ENCODE measurements around the gene IL22.
A peak's percentile ranks its signal among the peaks of the same experiment; 100 is the strongest.

IL22 gene

DNA sequence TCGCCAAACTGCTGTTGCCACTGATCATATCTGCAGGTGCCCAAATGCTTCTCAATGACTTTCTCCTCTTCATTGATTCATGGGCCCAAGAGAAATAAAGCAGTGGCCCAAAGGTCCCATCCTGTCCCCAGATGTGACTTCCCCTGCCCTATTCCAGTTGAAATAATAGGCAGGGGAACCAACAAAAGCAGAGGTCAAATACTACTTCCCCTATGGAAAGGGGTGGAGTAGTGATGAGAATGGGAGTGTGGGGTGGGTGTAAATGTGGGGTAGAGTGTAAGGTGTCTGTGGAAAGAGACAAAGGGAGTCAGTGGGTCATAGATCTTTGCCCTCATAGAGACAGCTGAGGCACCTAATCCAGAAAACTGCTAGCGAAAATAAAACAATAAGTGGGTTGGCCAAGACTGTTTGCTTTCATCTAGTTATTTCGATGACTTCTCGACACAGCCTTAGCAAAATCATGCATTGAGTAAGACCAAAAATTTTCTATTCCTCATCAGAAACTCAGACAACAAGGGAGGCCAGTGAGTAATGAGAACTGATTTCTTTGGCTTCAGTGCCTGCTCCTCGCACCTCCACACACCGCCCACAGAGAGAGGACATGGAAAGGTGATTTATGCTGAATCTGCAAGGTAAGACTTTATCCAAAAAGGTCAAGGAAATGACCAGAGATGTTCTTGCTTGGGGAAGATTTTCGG, 10.9 kb upstream of the IL22 start:
- DNase-seq, result no peak

GRCh38 chr12:68263366-68263765, 10.0 kb upstream of the IL22 start:
- no peak for DNase-seq

- no peak for DNase-seq
These were observed 8.5 kb upstream of the IL22 start for GRCh38 chr12:68261896-68262295.

DNA sequence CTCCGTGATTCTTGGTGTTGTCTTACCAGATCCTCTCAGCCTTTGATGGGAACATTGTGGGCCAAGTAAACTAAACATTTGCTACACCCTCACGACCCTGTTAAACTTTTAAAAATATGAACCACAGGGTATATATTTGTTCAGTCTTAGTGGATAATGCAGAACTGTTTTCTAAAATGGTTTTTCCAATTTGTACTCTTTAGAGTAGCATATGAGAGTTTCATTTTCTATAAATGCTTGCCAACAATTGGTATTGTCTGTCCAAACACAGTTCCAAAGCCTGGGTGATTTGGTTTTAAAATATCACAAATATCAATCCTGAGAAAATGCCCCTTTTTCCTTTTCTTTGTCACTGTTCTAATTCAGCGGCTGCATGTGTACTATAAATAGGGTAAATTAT, 6.7 kb upstream of the IL22 start:
- no peak for DNase-seq

GRCh38 chr12:68259318-68259940, 6.0 kb upstream of the IL22 start:
- DNase-seq, result no peak

- no peak for DNase-seq
These were observed 1.3 kb downstream of the IL22 start for GRCh38 chr12:68252077-68252476.

GRCh38 chr12:68250454-68250853, 3.0 kb downstream of the IL22 start:
- no peak for DNase-seq

DNA sequence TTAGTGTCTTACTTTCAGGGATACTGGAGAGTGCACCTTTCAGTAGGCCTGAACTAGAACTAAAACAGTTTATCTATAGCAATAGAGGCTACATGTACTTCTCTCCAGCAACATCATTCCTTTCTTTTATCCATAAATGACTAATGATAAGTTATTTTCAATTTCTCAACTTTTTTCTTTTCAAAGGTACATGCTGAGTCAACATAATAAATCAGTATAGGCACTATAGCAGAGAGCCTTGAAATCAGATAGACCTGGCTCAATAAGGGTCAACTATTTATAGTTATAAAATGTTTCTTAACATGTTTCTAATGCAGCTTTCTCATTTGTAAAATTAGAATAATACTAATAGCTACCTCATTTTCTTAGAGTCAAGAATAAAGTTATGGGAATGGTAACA, 5.6 kb downstream of the IL22 start:
- DNase-seq, result no peak

DNA sequence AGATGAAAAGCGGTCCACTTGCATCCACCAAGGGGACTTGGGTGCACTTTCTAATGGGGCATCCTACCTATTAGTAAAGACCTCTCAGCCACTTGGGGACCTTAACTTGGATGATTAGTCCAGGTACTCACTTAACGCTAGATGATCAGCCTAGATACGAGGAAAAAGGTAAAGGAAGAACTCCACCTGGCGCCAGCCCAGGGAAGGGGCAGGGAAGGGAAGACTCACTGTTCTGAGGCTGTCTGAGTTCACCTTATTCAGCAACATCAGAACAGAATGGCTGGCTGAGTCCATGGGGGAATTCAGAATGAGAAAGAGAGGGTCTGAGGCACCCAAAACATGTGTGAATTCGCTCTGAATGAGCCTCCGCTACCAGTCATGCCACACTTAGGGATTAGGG, 7.1 kb downstream of the IL22 start:
- no peak for DNase-seq

DNA sequence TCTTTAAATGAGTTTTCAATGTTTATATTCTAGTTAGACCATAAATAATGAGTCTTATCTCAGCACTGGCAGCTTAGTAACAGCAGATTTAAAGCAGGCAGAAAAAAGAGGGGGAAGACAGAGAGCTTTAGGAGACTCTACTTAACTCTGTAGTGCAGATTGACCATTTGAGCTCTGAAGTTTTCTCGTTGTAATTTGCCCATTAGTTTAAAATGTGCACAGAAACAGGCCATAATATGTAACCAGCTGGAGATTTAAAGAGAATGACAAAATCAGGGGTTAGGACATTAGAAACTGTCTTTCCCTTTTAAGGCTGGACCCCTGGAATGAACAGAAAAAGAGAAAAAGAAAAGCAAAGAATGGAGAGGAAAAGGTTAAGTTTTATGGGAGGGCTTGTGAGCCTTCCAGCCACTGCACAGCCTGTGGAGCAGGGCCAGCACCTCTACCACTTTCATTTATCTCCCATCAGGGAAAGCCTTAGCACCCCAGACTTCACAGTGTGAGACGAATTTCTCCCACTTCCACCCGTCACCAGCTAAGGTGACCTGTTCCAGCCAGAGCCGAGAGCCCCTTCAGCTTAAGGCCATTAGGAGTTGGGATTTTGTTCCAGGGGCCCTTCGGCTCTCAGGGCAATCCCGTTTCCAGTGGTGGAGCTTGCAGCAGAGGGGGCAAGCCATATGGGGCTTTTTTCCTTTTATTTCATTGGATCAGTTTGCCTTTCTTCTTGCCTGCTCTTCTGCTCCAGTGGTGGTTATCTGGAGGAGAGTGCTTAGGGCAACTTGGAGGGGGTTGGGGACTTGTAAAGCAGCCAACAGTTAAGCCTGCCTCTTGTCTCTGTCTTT, 8.0 kb downstream of the IL22 start:
- no peak for DNase-seq

DNA sequence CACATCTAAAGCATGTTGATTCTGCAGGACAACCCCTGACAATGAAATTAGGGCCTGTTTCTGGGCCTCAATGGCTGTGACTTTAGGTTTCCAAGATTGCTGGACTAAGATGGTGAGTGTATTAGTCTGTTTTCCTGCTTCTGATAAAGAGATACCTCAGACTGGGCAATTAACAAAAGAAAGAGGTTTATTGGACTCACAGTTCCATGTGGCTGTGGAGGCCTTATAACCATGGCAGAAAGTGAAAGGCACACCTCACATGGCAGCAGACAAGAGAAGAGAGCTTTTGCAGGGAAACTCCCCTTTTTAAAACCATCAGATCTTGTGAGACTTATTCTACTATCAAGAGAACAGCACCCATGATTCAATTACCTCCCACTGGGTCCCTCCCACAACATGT, 10.6 kb downstream of the IL22 start:
- DNase-seq, result no peak

DNA sequence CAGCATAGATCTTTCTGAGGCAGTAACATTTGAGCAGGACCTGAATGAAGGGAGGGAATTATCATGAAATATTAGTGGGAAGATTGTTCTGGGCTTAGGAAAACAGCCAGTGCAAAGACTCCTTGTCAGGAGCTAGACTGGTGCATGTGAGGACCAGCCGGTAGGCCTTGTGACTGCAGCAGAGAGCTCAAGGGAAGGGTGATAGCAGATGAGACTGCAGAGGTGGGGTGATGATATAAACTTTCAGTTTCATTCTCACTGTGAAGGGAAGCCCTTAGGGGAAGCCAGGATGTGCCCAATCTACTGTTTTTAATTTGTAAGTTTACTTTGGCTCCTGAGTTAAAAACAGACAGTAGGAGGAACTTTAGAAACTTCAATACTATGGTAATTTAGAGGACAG, 12.4 kb downstream of the IL22 start:
- peak; percentile 40 to 77 for DNase-seq

- no peak for DNase-seq
These were observed 13.3 kb downstream of the IL22 start for GRCh38 chr12:68240079-68240478.

- no peak for DNase-seq
These were observed 14.0 kb downstream of the IL22 start for GRCh38 chr12:68239309-68239982.

GRCh38 chr12:68237619-68238018, 15.8 kb downstream of the IL22 start:
- DNase-seq, result no peak

- DNase-seq, result no peak
These were observed 16.3 kb downstream of the IL22 start for GRCh38 chr12:68237078-68237477.

DNA sequence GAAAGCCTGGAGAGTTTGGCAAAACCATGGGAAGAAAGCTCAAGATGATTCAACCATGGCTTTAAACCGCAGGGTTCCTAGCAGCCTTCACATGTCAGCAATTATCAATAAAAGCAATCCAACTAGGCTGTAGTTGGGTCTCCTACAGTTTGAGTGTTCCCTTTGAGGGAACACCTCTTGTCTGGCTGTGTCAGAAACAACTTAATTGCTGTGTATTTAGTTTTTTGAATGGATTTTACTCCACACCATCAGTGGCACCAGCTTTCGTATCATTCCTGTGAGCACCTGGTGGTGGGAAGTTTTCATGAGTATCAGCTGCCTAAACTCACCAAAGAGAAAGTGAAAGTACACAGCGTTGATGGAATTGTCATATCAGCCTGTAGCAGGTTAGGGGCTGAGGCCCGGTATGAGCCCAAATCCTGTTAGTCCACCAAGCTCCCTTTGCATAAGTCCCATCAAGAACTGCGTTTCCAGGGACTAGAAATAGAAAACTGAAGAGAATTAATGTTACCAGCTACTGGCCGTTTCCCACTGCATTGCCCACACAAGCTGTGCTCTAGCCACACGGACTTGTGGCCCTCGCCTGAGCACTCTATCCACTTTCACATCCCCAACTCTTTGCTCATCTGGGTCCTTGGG, 16.9 kb downstream of the IL22 start:
- DNase-seq, result peak; percentile 35 to 75

GRCh38 chr12:68235576-68235975, 17.8 kb downstream of the IL22 start:
- no peak for DNase-seq

DNA sequence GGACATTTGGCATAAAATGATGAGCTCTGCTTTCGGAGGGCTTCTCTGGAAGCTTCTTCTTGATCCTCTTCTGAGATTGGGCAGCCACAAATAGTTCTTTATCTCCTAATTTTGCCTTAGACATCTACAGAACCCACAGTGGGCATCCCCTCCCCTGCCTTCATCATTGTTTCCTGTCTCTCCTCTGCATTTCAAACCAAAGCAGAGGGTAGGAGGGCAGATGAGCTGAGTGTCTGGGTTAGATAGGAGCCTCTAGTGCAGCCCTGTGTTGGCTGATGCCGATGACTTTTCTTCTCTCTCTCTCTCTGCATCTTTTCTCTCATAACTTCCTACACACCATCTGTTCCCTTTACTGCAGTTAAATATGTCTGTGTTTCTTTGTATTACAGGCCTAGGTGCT, 19.3 kb downstream of the IL22 start:
- DNase-seq, result no peak

DNA sequence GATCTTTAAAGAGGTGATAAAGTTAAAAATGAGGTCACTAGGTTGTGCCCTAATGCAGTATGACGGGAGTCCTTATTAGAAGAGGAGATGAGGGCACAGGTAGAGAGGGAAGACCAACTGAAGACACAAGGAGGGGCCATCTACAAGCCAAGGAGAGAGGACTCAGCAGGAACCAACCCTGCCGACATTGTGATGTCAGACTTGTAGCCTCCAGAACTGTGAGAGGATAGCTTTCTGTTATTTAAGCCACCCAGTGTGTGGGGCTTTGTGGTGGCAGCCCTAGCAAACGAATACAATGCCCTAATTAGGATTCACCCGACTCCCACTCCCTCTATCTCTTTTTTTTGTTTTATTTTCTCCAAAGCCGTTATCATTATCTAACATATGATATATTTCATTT, 19.9 kb downstream of the IL22 start:
- DNase-seq, result no peak

DNA sequence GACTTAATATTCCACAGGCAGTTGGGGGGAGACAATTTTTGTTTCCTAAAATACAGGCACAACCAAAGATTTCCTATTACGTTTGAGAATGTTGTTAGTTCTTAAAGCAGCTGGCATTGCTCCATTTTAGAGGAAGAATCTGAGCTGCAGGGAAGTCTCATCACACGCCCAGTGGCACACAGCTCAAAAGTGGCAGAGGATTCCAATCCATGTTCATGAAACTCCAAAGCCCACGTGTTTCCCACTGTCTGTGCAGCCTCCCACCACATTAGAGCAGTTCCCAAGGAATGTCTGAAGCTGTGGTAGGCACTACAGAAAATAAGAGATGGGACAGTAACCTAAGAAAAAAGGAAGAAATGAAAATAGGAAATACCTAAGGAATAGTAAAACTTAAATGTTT, 21.7 kb downstream of the IL22 start:
- no peak for DNase-seq

DNA sequence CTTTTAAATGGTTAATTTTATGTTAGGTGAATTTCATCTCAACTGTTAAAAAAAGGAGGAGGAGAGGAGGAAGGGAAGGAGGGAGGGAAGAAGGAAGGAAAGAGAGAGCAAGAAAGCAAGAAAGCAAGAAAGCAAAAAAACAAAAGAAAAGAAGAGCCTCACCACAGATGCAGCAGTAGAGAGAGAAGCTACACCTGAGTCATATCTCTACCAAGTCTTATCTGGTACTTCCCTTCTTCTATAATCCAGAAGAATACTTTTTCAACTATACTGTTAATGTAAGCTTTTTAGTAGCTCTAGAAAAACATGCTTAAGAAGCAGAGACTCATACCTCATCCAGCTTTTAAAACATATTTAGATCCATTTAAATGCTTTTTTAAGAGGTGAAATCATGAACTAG, 22.2 kb downstream of the IL22 start:
- no peak for DNase-seq

DNA sequence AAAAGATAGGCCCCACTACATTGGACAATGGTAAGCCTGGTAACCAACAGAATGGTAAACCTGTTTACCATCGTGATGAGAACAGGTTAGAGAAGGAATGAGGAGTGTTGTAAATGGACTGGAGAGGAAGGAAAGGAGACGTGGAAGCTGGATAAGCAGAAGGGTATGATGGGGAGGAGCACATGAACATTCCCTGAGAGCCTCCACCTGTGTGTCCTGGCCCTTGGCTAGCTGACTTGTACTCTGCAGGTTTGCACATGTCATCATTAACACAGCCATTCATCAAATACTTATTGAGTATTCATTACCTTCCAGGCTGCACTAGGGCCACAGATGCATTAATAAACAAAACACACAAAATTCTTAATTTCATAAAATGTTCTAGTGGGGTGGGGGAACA, 23.4 kb downstream of the IL22 start:
- no peak for DNase-seq
